SK-N-SH (cell line): ENCODE data around the gene SH3GLB1. TPM values are rescaled to one million over a fixed set of nuclear protein-coding genes. Genes with fewer than 3 reads are reported as not detected.

Experiments used
- CTCF ChIA-PET: fragments of 300-600, 350-600 bp; formaldehyde crosslinking; extraction: SDS; loops from one replicate; lab custom pipeline; 2021; lab: Yijun Ruan, JAX
- POLR2A ChIA-PET: fragments of 350-600 bp; sonication (Branson Sonifier 250); formaldehyde crosslinking; extraction: SDS; loops from one replicate; lab custom pipeline; 2020; ENCODE audit warnings: antibody characterized with exemption, inconsistent platforms; lab: Yijun Ruan, JAX
- DNase-seq: peaks from one replicate; pipeline ENCODE4 v3.0.0; 2012
- H2AFZ ChIP-seq: fragments of 200-600 bp; sonication (generic); 2 replicates; pipeline ENCODE4 v1.8.1; 2016; ENCODE audit warnings: antibody characterized with exemption, mild to moderate bottlenecking, low read depth
- H3F3A ChIP-seq: fragments of 200-600 bp; sonication (generic); replicated peaks from 2 replicates; pipeline ENCODE3; 2016; ENCODE audit warnings: antibody characterized with exemption, mild to moderate bottlenecking; ENCODE audit not compliant: insufficient read depth
- H3K27ac ChIP-seq, 2 experiments: fragments of 200-500 bp in 1 of 2; fragments of 200-600 bp in 1 of 2; sonication (Bioruptor generic) in 1 of 2; sonication (generic), shearing (Covaris generic) in 1 of 2; 2 replicates each; pipeline versions ENCODE4 v1.5.1 to v1.6.1; 2014 to 2016; ENCODE audit warnings: low read depth in 2 of 2, inconsistent platforms in 1 of 2, low read length in 1 of 2, mild to moderate bottlenecking in 1 of 2, mixed read lengths in 1 of 2
- H3K27me3 ChIP-seq: fragments of 200-600 bp; sonication (generic), shearing (Covaris generic); 2 replicates; pipeline ENCODE4 v1.6.1; 2016; ENCODE audit warnings: mixed run types; ENCODE audit not compliant: insufficient read depth
- H3K36me3 ChIP-seq, 2 experiments: fragments of 200-500 bp in 1 of 2; fragments of 200-600 bp in 1 of 2; sonication (Bioruptor generic) in 1 of 2; sonication (generic) in 1 of 2; replicated peaks in 1 of 2; 2 replicates each; pipeline versions ENCODE3 to v1.5.1; 2014 to 2016; ENCODE audit warnings: low read length in 1 of 2, mild to moderate bottlenecking in 1 of 2; ENCODE audit not compliant: insufficient read depth in 2 of 2, control insufficient read depth in 1 of 2
- H3K4me1 ChIP-seq, 2 experiments: fragments of 200-500 bp in 1 of 2; fragments of 200-600 bp in 1 of 2; sonication (Bioruptor generic) in 1 of 2; sonication (generic), shearing (Covaris generic) in 1 of 2; 2 replicates each; pipeline versions ENCODE4 v1.5.1 to v1.6.1; 2014 to 2016; ENCODE audit warnings: low read depth in 1 of 2, low read length in 1 of 2, mixed run types in 1 of 2; ENCODE audit not compliant: insufficient read depth in 2 of 2, control insufficient read depth in 1 of 2
- H3K4me2 ChIP-seq: fragments of 200-600 bp; sonication (generic), shearing (Covaris generic); 2 replicates; pipeline ENCODE4 v1.6.1; 2017; ENCODE audit warnings: mixed run types
- H3K4me3 ChIP-seq, 2 experiments: fragments of 200-500 bp in 1 of 2; fragments of 200-600 bp in 1 of 2; sonication (Bioruptor generic) in 1 of 2; sonication (generic), shearing (Covaris generic) in 1 of 2; 2 replicates each; pipeline versions ENCODE4 v1.5.1 to v1.8.1; 2014 to 2016; ENCODE audit warnings: low read depth in 2 of 2, inconsistent platforms in 1 of 2, low read length in 1 of 2, mild to moderate bottlenecking in 1 of 2, mixed read lengths in 1 of 2, moderate library complexity in 1 of 2
- H3K79me2 ChIP-seq: fragments of 200-600 bp; sonication (generic); 2 replicates; pipeline ENCODE4 v1.8.1; 2017; ENCODE audit warnings: mild to moderate bottlenecking; ENCODE audit not compliant: insufficient read depth
- H3K9ac ChIP-seq: fragments of 200-600 bp; sonication (generic); 2 replicates; pipeline ENCODE4 v1.6.1; 2017; ENCODE audit warnings: mixed run types
- H3K9me2 ChIP-seq: fragments of 200-600 bp; sonication (generic); 2 replicates; pipeline ENCODE4 v1.6.1; 2017; ENCODE audit warnings: mixed run types
- H3K9me3 ChIP-seq: fragments of 200-600 bp; sonication (generic); 2 replicates; pipeline ENCODE4 v1.6.1; 2017; ENCODE audit warnings: mixed run types, mild to moderate bottlenecking, moderate library complexity
- H4K20me1 ChIP-seq: fragments of 200-600 bp; sonication (generic); 2 replicates; pipeline ENCODE4 v1.6.1; 2017; ENCODE audit warnings: mild to moderate bottlenecking, mixed run types; ENCODE audit not compliant: insufficient read depth
- CHD2 ChIP-seq: fragments of 150-350 bp; IDR thresholded peaks from 2 replicates; pipeline ENCODE4 v1.6.1; 2018; ENCODE audit warnings: low read length; ENCODE audit not compliant: partially characterized antibody
- EP300 ChIP-seq, 2 experiments: IDR thresholded peaks; 2 replicates each; pipeline versions ENCODE4 v1.4.0 to v1.6.1; 2012; ENCODE audit warnings: borderline replicate concordance in 1 of 2, low read depth in 1 of 2, low read length in 1 of 2
- EZH2phosphoT487 ChIP-seq: fragments of 200-600 bp; sonication (generic); IDR thresholded peaks from 2 replicates; pipeline ENCODE4 v1.6.1; 2017; ENCODE audit warnings: low read depth, mixed run types, mild to moderate bottlenecking, antibody characterized with exemption, moderate library complexity, borderline replicate concordance
- FOSL2 ChIP-seq: IDR thresholded peaks from 2 replicates; pipeline ENCODE4 v1.4.0; 2012; ENCODE audit warnings: low read depth, mild to moderate bottlenecking, moderate library complexity, borderline replicate concordance
- FOXM1 ChIP-seq: IDR thresholded peaks from 2 replicates; pipeline ENCODE4 v1.4.0; 2012; ENCODE audit warnings: low read depth, mild to moderate bottlenecking
- JUND ChIP-seq: IDR thresholded peaks from 2 replicates; pipeline ENCODE4 v1.4.0; 2012
- MEF2A ChIP-seq: IDR thresholded peaks from 2 replicates; pipeline ENCODE4 v1.4.0; 2012; ENCODE audit warnings: low read depth, borderline replicate concordance
- NFIC ChIP-seq: IDR thresholded peaks from 2 replicates; pipeline ENCODE4 v1.4.0; 2012; ENCODE audit warnings: borderline replicate concordance
- POLR2AphosphoS5 ChIP-seq: IDR thresholded peaks from 2 replicates; pipeline ENCODE4 v1.6.1; 2012; ENCODE audit warnings: low read depth, low read length
- RAD21 ChIP-seq: IDR thresholded peaks from 2 replicates; pipeline ENCODE4 v1.6.1; 2012; ENCODE audit warnings: mild to moderate bottlenecking, low read length
- RCOR1 ChIP-seq: fragments of 150-350 bp; IDR thresholded peaks from 2 replicates; pipeline ENCODE4 v1.6.1; 2017; ENCODE audit warnings: antibody characterized with exemption, low read length
- RXRA ChIP-seq: IDR thresholded peaks from 2 replicates; pipeline ENCODE4 v1.4.0; 2012; ENCODE audit warnings: low read depth, mild to moderate bottlenecking, borderline replicate concordance
- SIN3A ChIP-seq: IDR thresholded peaks from 2 replicates; pipeline ENCODE4 v1.6.1; 2012; ENCODE audit warnings: low read depth, mild to moderate bottlenecking, low read length, moderate library complexity, borderline replicate concordance
- TAF1 ChIP-seq: IDR thresholded peaks from 2 replicates; pipeline ENCODE4 v1.6.1; 2012; ENCODE audit warnings: low read depth, mild to moderate bottlenecking, low read length, moderate library complexity, borderline replicate concordance
- TCF12 ChIP-seq: IDR thresholded peaks from 2 replicates; pipeline ENCODE4 v1.4.0; 2012
- TEAD4 ChIP-seq: IDR thresholded peaks from 2 replicates; pipeline ENCODE4 v1.4.0; 2012; ENCODE audit warnings: mild to moderate bottlenecking, borderline replicate concordance; ENCODE audit not compliant: insufficient read depth
- YY1 ChIP-seq: IDR thresholded peaks from 2 replicates; pipeline ENCODE4 v1.4.0; 2012; ENCODE audit warnings: low read depth, mild to moderate bottlenecking
- WGBS: methylation state at CpG from one replicate; pipeline ENCODE4 v1.1.6; 2017; ENCODE audit warnings: low lambda C conversion rate; 5-methylcytosine and 5-hydroxymethylcytosine counted together
- polyA plus RNA-seq, 3 experiments: library from polyadenylated mRNA; depleted of rRNA; stranded (reverse); fragments of >200 nt; gene quantifications; 2 replicates each; pipeline ENCODE4 v1.2.3, GENCODE V29; 2012
- TF ChIP-seq, protein P1 (sequence below): IDR thresholded peaks from 2 replicates; pipeline ENCODE4 v1.4.0; 2012; ENCODE audit warnings: low read depth, borderline replicate concordance
- TF ChIP-seq, protein P2 (sequence below): IDR thresholded peaks from 2 replicates; pipeline ENCODE4; 2012
- TF ChIP-seq, protein P3 (sequence below): IDR thresholded peaks from 2 replicates; pipeline ENCODE4 v1.6.1; 2012; ENCODE audit warnings: mild to moderate bottlenecking, low read depth, low read length, moderate library complexity
- TF ChIP-seq, protein P4 (sequence below): fragments of 150-350 bp; IDR thresholded peaks from 2 replicates; pipeline ENCODE4 v1.6.1; 2016; ENCODE audit warnings: mild to moderate bottlenecking, low read depth, low read length
- TF ChIP-seq, protein P5 (sequence below): IDR thresholded peaks from 2 replicates; pipeline ENCODE4 v1.4.0; 2012; ENCODE audit warnings: low read depth

Gene SH3GLB1
- polyA plus RNA-seq, 1 of the 3 experiments (the other 2 are of a cell fraction): 13.2 TPM

DNA sequence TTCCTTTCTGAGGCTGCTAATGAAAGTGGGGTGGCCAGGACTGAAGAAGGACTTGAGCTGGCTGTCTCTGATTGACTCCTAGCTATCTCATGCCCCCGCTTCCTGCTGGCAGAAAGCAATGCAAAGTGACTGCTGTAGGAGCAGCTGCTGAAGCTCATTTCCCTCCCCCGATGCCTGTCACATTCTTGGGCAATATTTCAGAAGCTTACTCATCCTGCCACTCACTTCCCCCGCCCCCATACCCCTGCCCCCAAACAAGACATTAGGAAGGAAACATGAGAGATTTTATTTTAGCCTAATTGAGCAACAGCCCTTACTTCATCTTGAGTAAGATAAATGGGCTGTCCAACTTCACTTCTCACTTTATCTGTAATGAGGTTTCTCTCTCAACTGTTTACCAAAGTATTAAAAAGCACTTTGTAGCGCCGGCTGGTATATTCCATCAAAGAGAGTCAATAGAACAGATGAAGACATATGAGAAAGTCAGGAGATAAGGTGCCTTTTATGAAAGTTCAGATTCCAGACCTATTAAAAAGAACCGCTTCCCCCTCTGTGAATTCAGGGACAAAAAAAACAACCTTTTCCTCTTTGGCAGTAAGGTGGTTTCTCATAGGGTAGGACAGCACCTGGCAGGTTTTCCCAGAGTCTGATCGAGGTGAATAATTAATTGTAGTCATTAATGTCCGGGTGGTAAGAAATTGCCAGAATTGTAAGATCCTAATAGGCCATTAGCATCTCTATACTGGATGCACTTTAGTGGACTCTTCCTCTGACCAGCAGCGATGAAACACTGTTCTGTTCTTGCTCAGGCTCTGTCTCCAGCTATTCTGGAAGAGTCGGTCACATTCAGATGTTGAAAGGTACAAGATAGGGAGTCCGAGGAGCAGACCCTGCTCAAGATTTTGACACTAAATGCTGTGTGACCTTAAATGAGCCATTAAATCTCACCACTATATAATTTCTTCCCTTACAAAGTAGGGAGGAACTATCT is 70.2 kb downstream of the SH3GLB1 start:
- Histone ChIP-seq H2AFZ (peak overlapping the region; percentile 64), H3K9ac (no peak overlapping the region; the same call in 1 of the 2 replicates), H3K9me2 (no peaks in the 10 kb centered on the region), H4K20me1 (no peaks in the 10 kb centered on the region), H3K79me2 (no peaks in the 10 kb centered on the region), H3K9me3 (no peaks in the 10 kb centered on the region), H3K4me2 (peak overlapping the region; percentile 68), H3F3A (peaks cover 27% of the 10 kb centered on the region), H3K4me3 (peak overlapping the region in 1 of 2 experiments; percentile 46; a peak in 2 of 4 replicates), H3K27me3 (no peaks in the 10 kb centered on the region), H3K4me1 (peaks cover 2 to 42% of the 10 kb centered on the region in 2 experiments), H3K27ac (peak overlapping the region; percentile 72 to 81; a peak in 3 of 4 replicates), H3K36me3 (no peaks in the 10 kb centered on the region)
- no peak for DNase-seq
- POLR2A ChIA-PET: no interaction called here
- CTCF ChIA-PET: no interaction called here
- WGBS: 21% methylated on average over 11 of the region's 11 CpGs
- TF ChIP-seq EZH2phosphoT487 (no peak), RCOR1 (no peak), POLR2AphosphoS5 (peak; percentile 68), MEF2A (peak; percentile 56; the same call in 1 of the 2 replicates), TCF12 (peak; percentile 96), JUND (peak; percentile 78), FOXM1 (peak; percentile 51; the same call in 1 of the 2 replicates), RAD21 (no peak), EP300 (IDR thresholded peaks at IDR 0.05; ENCODE audit: borderline replicate concordance in 1 of 2, low read depth in 1 of 2, low read length in 1 of 2) (peak; percentile 78 to 84; a peak in 3 of 4 replicates), YY1 (no peak), TAF1 (no peak; the same call in 1 of the 2 replicates), TEAD4 (peak; percentile 84), RXRA (peak; percentile 28; the same call in 1 of the 2 replicates), CHD2 (peak; percentile 34), NFIC (peak; percentile 78), SIN3A (peak; percentile 90; the same call in 1 of the 2 replicates), FOSL2 (peak; percentile 79)
- TF ChIP-seq, protein P1, sequence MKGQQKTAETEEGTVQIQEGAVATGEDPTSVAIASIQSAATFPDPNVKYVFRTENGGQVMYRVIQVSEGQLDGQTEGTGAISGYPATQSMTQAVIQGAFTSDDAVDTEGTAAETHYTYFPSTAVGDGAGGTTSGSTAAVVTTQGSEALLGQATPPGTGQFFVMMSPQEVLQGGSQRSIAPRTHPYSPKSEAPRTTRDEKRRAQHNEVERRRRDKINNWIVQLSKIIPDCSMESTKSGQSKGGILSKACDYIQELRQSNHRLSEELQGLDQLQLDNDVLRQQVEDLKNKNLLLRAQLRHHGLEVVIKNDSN: no peak
- TF ChIP-seq, protein P2, sequence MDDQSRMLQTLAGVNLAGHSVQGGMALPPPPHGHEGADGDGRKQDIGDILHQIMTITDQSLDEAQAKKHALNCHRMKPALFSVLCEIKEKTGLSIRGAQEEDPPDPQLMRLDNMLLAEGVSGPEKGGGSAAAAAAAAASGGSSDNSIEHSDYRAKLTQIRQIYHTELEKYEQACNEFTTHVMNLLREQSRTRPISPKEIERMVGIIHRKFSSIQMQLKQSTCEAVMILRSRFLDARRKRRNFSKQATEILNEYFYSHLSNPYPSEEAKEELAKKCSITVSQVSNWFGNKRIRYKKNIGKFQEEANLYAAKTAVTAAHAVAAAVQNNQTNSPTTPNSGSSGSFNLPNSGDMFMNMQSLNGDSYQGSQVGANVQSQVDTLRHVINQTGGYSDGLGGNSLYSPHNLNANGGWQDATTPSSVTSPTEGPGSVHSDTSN: peak; percentile 96
- TF ChIP-seq, protein P3, sequence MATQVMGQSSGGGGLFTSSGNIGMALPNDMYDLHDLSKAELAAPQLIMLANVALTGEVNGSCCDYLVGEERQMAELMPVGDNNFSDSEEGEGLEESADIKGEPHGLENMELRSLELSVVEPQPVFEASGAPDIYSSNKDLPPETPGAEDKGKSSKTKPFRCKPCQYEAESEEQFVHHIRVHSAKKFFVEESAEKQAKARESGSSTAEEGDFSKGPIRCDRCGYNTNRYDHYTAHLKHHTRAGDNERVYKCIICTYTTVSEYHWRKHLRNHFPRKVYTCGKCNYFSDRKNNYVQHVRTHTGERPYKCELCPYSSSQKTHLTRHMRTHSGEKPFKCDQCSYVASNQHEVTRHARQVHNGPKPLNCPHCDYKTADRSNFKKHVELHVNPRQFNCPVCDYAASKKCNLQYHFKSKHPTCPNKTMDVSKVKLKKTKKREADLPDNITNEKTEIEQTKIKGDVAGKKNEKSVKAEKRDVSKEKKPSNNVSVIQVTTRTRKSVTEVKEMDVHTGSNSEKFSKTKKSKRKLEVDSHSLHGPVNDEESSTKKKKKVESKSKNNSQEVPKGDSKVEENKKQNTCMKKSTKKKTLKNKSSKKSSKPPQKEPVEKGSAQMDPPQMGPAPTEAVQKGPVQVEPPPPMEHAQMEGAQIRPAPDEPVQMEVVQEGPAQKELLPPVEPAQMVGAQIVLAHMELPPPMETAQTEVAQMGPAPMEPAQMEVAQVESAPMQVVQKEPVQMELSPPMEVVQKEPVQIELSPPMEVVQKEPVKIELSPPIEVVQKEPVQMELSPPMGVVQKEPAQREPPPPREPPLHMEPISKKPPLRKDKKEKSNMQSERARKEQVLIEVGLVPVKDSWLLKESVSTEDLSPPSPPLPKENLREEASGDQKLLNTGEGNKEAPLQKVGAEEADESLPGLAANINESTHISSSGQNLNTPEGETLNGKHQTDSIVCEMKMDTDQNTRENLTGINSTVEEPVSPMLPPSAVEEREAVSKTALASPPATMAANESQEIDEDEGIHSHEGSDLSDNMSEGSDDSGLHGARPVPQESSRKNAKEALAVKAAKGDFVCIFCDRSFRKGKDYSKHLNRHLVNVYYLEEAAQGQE: peak; percentile 59; the same call in 1 of the 2 replicates
- TF ChIP-seq, protein P4, sequence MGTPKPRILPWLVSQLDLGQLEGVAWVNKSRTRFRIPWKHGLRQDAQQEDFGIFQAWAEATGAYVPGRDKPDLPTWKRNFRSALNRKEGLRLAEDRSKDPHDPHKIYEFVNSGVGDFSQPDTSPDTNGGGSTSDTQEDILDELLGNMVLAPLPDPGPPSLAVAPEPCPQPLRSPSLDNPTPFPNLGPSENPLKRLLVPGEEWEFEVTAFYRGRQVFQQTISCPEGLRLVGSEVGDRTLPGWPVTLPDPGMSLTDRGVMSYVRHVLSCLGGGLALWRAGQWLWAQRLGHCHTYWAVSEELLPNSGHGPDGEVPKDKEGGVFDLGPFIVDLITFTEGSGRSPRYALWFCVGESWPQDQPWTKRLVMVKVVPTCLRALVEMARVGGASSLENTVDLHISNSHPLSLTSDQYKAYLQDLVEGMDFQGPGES: no peak
- TF ChIP-seq, protein P5, sequence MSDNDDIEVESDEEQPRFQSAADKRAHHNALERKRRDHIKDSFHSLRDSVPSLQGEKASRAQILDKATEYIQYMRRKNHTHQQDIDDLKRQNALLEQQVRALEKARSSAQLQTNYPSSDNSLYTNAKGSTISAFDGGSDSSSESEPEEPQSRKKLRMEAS: no peak; the same call in 1 of the 2 replicates
